WTC11 (cell line): Measurements from ENCODE around the gene MBNL1.

ENCODE experiments used
- ETV6 ChIP-seq: sonication (generic); formaldehyde crosslinking; IDR thresholded peaks from 2 replicates; pipeline ENCODE4 v1.8.1; 2022; ENCODE audit warnings: mild to moderate bottlenecking, missing genetic modification reagents
- FOXK1 ChIP-seq: sonication (generic); formaldehyde crosslinking; IDR thresholded peaks from 2 replicates; pipeline ENCODE4 v1.8.0; 2022; ENCODE audit warnings: mild to moderate bottlenecking, moderate library complexity, missing genetic modification reagents
- FOXP4 ChIP-seq: sonication (generic); formaldehyde crosslinking; IDR thresholded peaks from 2 replicates; pipeline ENCODE4 v1.8.0; 2022; ENCODE audit warnings: mild to moderate bottlenecking, missing genetic modification reagents
- KAT7 ChIP-seq: sonication (generic); formaldehyde crosslinking; IDR thresholded peaks from 2 replicates; pipeline ENCODE4 v1.8.1; 2023; ENCODE audit warnings: missing genetic modification reagents, mild to moderate bottlenecking, borderline replicate concordance
- MYBL2 ChIP-seq: sonication (generic); formaldehyde crosslinking; IDR thresholded peaks from 2 replicates; pipeline ENCODE4 v1.8.1; 2023; ENCODE audit warnings: mild to moderate bottlenecking, moderate library complexity, missing genetic modification reagents
- NR2C2 ChIP-seq: sonication (generic); formaldehyde crosslinking; IDR thresholded peaks from 2 replicates; pipeline ENCODE4 v1.8.0; 2022; ENCODE audit warnings: mild to moderate bottlenecking, missing genetic modification reagents
- TEAD4 ChIP-seq: sonication (generic); formaldehyde crosslinking; IDR thresholded peaks from 2 replicates; pipeline ENCODE4 v1.8.0; 2022; ENCODE audit warnings: mild to moderate bottlenecking, missing genetic modification reagents
- ZNF138 ChIP-seq: sonication (generic); formaldehyde crosslinking; conservative IDR thresholded peaks from 2 replicates; pipeline ENCODE4 v1.8.1; 2022; ENCODE audit warnings: mild to moderate bottlenecking, moderate library complexity, missing genetic modification reagents
- ZNF317 ChIP-seq: sonication (generic); formaldehyde crosslinking; IDR thresholded peaks from 2 replicates; pipeline ENCODE4 v1.8.1; 2023; ENCODE audit warnings: low read depth, mild to moderate bottlenecking, moderate library complexity, missing genetic modification reagents, borderline replicate concordance
- ZSCAN18 ChIP-seq: fragments of 250-450 bp; sonication (Bioruptor Pico); IDR thresholded peaks from 2 replicates; pipeline ENCODE4 v2.1.2; 2022; ENCODE audit warnings: mild to moderate bottlenecking, moderate library complexity
- TF ChIP-seq, protein P1 (sequence below): fragments of 200-600 bp; IDR thresholded peaks from 2 replicates; pipeline ENCODE4 v1.8.0; 2022; ENCODE audit warnings: antibody characterized with exemption
- TF ChIP-seq, protein P2 (sequence below): sonication (generic); formaldehyde crosslinking; IDR thresholded peaks from 2 replicates; pipeline ENCODE4 v1.8.1; 2023; ENCODE audit warnings: mild to moderate bottlenecking, missing genetic modification reagents, moderate library complexity
- TF ChIP-seq, protein P3 (sequence below): sonication (generic); formaldehyde crosslinking; IDR thresholded peaks from 2 replicates; pipeline ENCODE4 v1.8.0; 2022; ENCODE audit warnings: mild to moderate bottlenecking, missing genetic modification reagents

DNA sequence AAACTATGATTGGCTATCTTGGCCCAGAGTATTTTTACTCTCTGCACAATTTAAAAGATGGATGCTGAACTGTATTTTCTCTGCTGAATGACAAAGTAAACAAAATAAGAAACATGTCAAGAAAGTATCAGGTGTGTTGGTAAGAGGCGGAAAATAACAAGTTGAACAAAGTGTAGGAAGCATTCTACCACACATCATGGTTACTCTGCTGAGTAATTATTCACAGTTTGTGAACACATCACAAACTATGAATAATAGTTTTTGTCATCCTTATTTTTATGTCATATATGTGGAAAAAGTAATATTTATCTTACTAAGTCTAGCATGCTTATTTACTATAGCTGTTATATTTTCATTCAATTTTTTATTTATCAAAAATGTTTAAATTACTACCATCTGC is 229.2 kb downstream of the MBNL1 start:
- TF ChIP-seq, protein P1, sequence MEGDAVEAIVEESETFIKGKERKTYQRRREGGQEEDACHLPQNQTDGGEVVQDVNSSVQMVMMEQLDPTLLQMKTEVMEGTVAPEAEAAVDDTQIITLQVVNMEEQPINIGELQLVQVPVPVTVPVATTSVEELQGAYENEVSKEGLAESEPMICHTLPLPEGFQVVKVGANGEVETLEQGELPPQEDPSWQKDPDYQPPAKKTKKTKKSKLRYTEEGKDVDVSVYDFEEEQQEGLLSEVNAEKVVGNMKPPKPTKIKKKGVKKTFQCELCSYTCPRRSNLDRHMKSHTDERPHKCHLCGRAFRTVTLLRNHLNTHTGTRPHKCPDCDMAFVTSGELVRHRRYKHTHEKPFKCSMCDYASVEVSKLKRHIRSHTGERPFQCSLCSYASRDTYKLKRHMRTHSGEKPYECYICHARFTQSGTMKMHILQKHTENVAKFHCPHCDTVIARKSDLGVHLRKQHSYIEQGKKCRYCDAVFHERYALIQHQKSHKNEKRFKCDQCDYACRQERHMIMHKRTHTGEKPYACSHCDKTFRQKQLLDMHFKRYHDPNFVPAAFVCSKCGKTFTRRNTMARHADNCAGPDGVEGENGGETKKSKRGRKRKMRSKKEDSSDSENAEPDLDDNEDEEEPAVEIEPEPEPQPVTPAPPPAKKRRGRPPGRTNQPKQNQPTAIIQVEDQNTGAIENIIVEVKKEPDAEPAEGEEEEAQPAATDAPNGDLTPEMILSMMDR = no peak
- TF ChIP-seq FOXK1 = no peak
- no peak for TF ChIP-seq ZNF317 (CRISPR knock-in tag)
- TF ChIP-seq, protein P2, sequence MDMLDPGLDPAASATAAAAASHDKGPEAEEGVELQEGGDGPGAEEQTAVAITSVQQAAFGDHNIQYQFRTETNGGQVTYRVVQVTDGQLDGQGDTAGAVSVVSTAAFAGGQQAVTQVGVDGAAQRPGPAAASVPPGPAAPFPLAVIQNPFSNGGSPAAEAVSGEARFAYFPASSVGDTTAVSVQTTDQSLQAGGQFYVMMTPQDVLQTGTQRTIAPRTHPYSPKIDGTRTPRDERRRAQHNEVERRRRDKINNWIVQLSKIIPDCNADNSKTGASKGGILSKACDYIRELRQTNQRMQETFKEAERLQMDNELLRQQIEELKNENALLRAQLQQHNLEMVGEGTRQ (CRISPR knock-in tag) = no peak
- TF ChIP-seq MYBL2 = no peak
- no peak for TF ChIP-seq KAT7 (CRISPR knock-in tag)
- no peak for TF ChIP-seq ZSCAN18 (CRISPR knock-in tag)
- no peak for TF ChIP-seq ZNF138 (CRISPR knock-in tag)
- TF ChIP-seq, protein P3, sequence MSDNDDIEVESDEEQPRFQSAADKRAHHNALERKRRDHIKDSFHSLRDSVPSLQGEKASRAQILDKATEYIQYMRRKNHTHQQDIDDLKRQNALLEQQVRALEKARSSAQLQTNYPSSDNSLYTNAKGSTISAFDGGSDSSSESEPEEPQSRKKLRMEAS (CRISPR knock-in tag) = no peak
- TF ChIP-seq TEAD4 (CRISPR knock-in tag) = no peak
- no peak for TF ChIP-seq FOXP4 (CRISPR knock-in tag)
- no peak for TF ChIP-seq ETV6 (CRISPR knock-in tag)
- TF ChIP-seq NR2C2 (CRISPR knock-in tag) = no peak
